Endodermal cell (in vitro differentiated cells): ENCODE data around the gene ARHGEF5. TPM values are rescaled to one million over a fixed set of nuclear protein-coding genes. Genes with fewer than 3 reads are reported as not detected.

Experiments
- DNase-seq: peaks from one replicate; pipeline ENCODE4 v3.0.0-alpha.2; 2017
- H3K27ac ChIP-seq: 2 replicates; pipeline ENCODE4 v1.5.1; 2013; ENCODE audit warnings: mild to moderate bottlenecking, low read depth, low read length, moderate library complexity
- H3K27me3 ChIP-seq: 2 replicates; pipeline ENCODE4 v1.6.1; 2013; ENCODE audit warnings: mild to moderate bottlenecking, low read length, moderate library complexity; ENCODE audit not compliant: insufficient read depth, control insufficient read depth, poor library complexity, severe bottlenecking
- H3K36me3 ChIP-seq: 2 replicates; pipeline ENCODE4 v1.7.0; 2013; ENCODE audit warnings: mild to moderate bottlenecking, low read length, moderate library complexity; ENCODE audit not compliant: control insufficient read depth, insufficient read depth
- H3K4me1 ChIP-seq: one replicate; pipeline ENCODE4 v1.7.0; 2013; ENCODE audit warnings: low read length; ENCODE audit not compliant: control insufficient read depth, insufficient read depth
- H3K4me3 ChIP-seq: 2 replicates; pipeline ENCODE4 v1.5.1; 2013; ENCODE audit warnings: mild to moderate bottlenecking, low read length, moderate library complexity
- H3K9ac ChIP-seq: 2 replicates; pipeline ENCODE4 v1.6.1; 2013; ENCODE audit warnings: mild to moderate bottlenecking, low read length, moderate library complexity; ENCODE audit not compliant: poor library complexity, severe bottlenecking; ENCODE audit errors: extremely low read depth
- H3K9me3 ChIP-seq: 2 replicates; pipeline ENCODE4 v1.6.1; 2013; ENCODE audit warnings: mild to moderate bottlenecking, low read length, moderate library complexity; ENCODE audit not compliant: control insufficient read depth
- H3K27ac Mint-ChIP-seq: 2 replicates; pipeline ENCODE4 v1.8.0; 2020; ENCODE audit warnings: mixed read lengths
- H3K27me3 Mint-ChIP-seq: 2 replicates; pipeline ENCODE4 v1.8.0; 2021; ENCODE audit warnings: mild to moderate bottlenecking, mixed read lengths; ENCODE audit not compliant: insufficient read depth
- H3K36me3 Mint-ChIP-seq: 2 replicates; pipeline ENCODE4 v1.8.0; 2020; ENCODE audit warnings: low read depth, mixed read lengths
- H3K4me1 Mint-ChIP-seq: 2 replicates; pipeline ENCODE4 v1.8.0; 2020; ENCODE audit warnings: mixed read lengths
- H3K4me3 Mint-ChIP-seq: 2 replicates; pipeline ENCODE4 v1.8.0; 2020; ENCODE audit warnings: mild to moderate bottlenecking, moderate library complexity, mixed read lengths
- H3K9me3 Mint-ChIP-seq: 2 replicates; pipeline ENCODE4 v1.8.0; 2020; ENCODE audit warnings: mild to moderate bottlenecking, mixed read lengths
- CTCF ChIP-seq: fragments of 200-600 bp; sonication (generic); conservative IDR thresholded peaks from 2 replicates; pipeline ENCODE4 v1.5.0; 2021; ENCODE audit warnings: antibody characterized with exemption, mild to moderate bottlenecking
- WGBS, 2 experiments: methylation state at CpG; one replicate each; pipeline versions ENCODE4 v1.1.5 to v1.1.7; 2013; ENCODE audit warnings: missing lambda C conversion rate in 2 of 2, mixed read lengths in 1 of 2; ENCODE audit not compliant: insufficient coverage in 1 of 2, insufficient read length in 1 of 2; 5-methylcytosine and 5-hydroxymethylcytosine counted together
- total RNA-seq, 2 donors: library from RNA; stranded (reverse); fragmentation: NEBNext Ultra II Directional in 1 of 2; extraction: Animal tissue kit (Norgen Biotek cat#: 25700) in 1 of 2; gene quantifications; 2 replicates in 1 of 2; 3 replicates in 1 of 2; pipeline ENCODE4 v1.2.1, GENCODE V29; 2021

ARHGEF5 gene
- total RNA-seq, 2 donors from 2014 or later = 22.8 to 43.1 TPM

- H3K27me3 Mint-ChIP-seq = no peaks in the 10 kb centered on the region
- H3K9ac ChIP-seq = no peak overlapping the region
- no peaks in the 10 kb centered on the region for H3K9me3 ChIP-seq
- no peak for TF ChIP-seq CTCF
- no peaks in the 10 kb centered on the region for H3K27me3 ChIP-seq
- H3K4me3 Mint-ChIP-seq = no peak overlapping the region
- WGBS, 2 experiments = 86 to 87% methylated on average over 5 to 7 of the region's 7 CpGs
- no peaks in the 10 kb centered on the region for H3K9me3 Mint-ChIP-seq
- no peaks in the 10 kb centered on the region for H3K36me3 ChIP-seq
- H3K27ac Mint-ChIP-seq = peak overlapping the region; percentile 23
- peak; percentile 40 for DNase-seq
- no peak overlapping the region for H3K4me3 ChIP-seq
- H3K4me1 Mint-ChIP-seq = peaks cover 17% of the 10 kb centered on the region
- H3K4me1 ChIP-seq = peaks cover 4% of the 10 kb centered on the region
- H3K36me3 Mint-ChIP-seq = no peaks in the 10 kb centered on the region
- no peak overlapping the region for H3K27ac ChIP-seq
These were observed 35.3 kb downstream of the ARHGEF5 start for GRCh38 chr7:144390481-144390880.

GRCh38 chr7:144391014-144391413, 35.8 kb downstream of the ARHGEF5 start:
- H3K4me1 ChIP-seq = peaks cover 4% of the 10 kb centered on the region
- Mint-ChIP-seq H3K27me3 (no peaks in the 10 kb centered on the region), H3K36me3 (no peaks in the 10 kb centered on the region), H3K9me3 (no peaks in the 10 kb centered on the region), H3K27ac (no peak overlapping the region), H3K4me1 (peaks cover 17% of the 10 kb centered on the region), H3K4me3 (no peak overlapping the region)
- H3K9ac ChIP-seq = no peak overlapping the region
- no peak overlapping the region for H3K27ac ChIP-seq
- WGBS, 2 experiments = 90 to 91% methylated on average over 2 to 4 of the region's 4 CpGs
- no peaks in the 10 kb centered on the region for H3K36me3 ChIP-seq
- peak; percentile 29 for DNase-seq
- no peaks in the 10 kb centered on the region for H3K9me3 ChIP-seq
- no peak for TF ChIP-seq CTCF
- no peak overlapping the region for H3K4me3 ChIP-seq
- no peaks in the 10 kb centered on the region for H3K27me3 ChIP-seq

GRCh38 chr7:144391823-144392255, 36.6 kb downstream of the ARHGEF5 start:
- Histone ChIP-seq H3K4me3 (no peak overlapping the region), H3K27me3 (no peaks in the 10 kb centered on the region), H3K36me3 (no peaks in the 10 kb centered on the region), H3K4me1 (peaks cover 4% of the 10 kb centered on the region), H3K27ac (no peak overlapping the region), H3K9ac (no peak overlapping the region), H3K9me3 (no peaks in the 10 kb centered on the region)
- no peak overlapping the region for H3K4me3 Mint-ChIP-seq
- peak overlapping the region; percentile 29 for H3K27ac Mint-ChIP-seq
- H3K36me3 Mint-ChIP-seq = no peaks in the 10 kb centered on the region
- TF ChIP-seq CTCF = peak; percentile 80
- peak; percentile 48 for DNase-seq
- peaks cover 17% of the 10 kb centered on the region for H3K4me1 Mint-ChIP-seq
- no peaks in the 10 kb centered on the region for H3K27me3 Mint-ChIP-seq
- H3K9me3 Mint-ChIP-seq = no peaks in the 10 kb centered on the region
- 17 to 47% methylated on average over 3 to 8 of the region's 8 CpGs for WGBS, 2 experiments
